Neural cell (in vitro differentiated cells): Measurements from ENCODE around the gene VSIG10. TPM values are rescaled to one million over a fixed set of nuclear protein-coding genes. Genes with fewer than 3 reads are reported as not detected.
A peak's percentile ranks its signal among the peaks of the same experiment; 100 is the strongest.

Experiments used
- H2AFZ ChIP-seq: fragments of 200-600, 300-800 bp; sonication (generic), shearing (Covaris generic); 2 replicates; pipeline ENCODE4 v1.6.0; 2014; ENCODE audit warnings: low read depth, mild to moderate bottlenecking, antibody characterized with exemption, low read length, moderate library complexity
- H3F3A ChIP-seq: fragments of 200-600 bp; shearing (Covaris generic); 2 replicates; pipeline ENCODE4 v1.6.1; 2016; ENCODE audit warnings: mild to moderate bottlenecking, moderate library complexity, mixed read lengths, antibody characterized with exemption, low read length; ENCODE audit not compliant: insufficient read depth, poor library complexity, severe bottlenecking
- H3K27ac ChIP-seq: fragments of 200-600, 300-800 bp; sonication (generic), shearing (Covaris generic); 2 replicates; pipeline ENCODE4 v1.5.1; 2014; ENCODE audit warnings: mild to moderate bottlenecking, low read length, moderate library complexity
- H3K27me3 ChIP-seq: fragments of 300-800, 200-600 bp; sonication (generic), shearing (Covaris generic); 2 replicates; pipeline ENCODE4 v1.6.0; 2014; ENCODE audit warnings: mild to moderate bottlenecking, low read depth, low read length, moderate library complexity; ENCODE audit not compliant: insufficient read depth
- H3K36me3 ChIP-seq: fragments of 300-800, 200-600 bp; sonication (generic), shearing (Covaris generic); 2 replicates; pipeline ENCODE4 v1.5.1; 2014; ENCODE audit warnings: mild to moderate bottlenecking, antibody characterized with exemption, low read length, moderate library complexity; ENCODE audit not compliant: insufficient read depth
- H3K4me2 ChIP-seq: fragments of 300-800, 200-600 bp; sonication (generic), shearing (Covaris generic); 2 replicates; pipeline ENCODE4 v1.6.0; 2014; ENCODE audit warnings: mild to moderate bottlenecking, low read length
- H3K4me3 ChIP-seq: fragments of 300-800, 200-600 bp; sonication (generic), shearing (Covaris generic); 2 replicates; pipeline ENCODE4 v1.5.1; 2014; ENCODE audit warnings: mild to moderate bottlenecking, low read length, moderate library complexity
- H3K79me2 ChIP-seq: fragments of 200-600 bp; shearing (Covaris generic); replicated peaks from 2 replicates; pipeline ENCODE4 v1.6.0; 2014; ENCODE audit warnings: mild to moderate bottlenecking, low read length, moderate library complexity; ENCODE audit not compliant: insufficient read depth
- H3K9ac ChIP-seq: fragments of 300-800, 200-600 bp; sonication (generic), shearing (Covaris generic); 2 replicates; pipeline ENCODE4 v1.6.1; 2016; ENCODE audit warnings: mild to moderate bottlenecking, low read length, mixed read lengths
- H3K9me2 ChIP-seq: fragments of 200-600 bp; shearing (Covaris generic); 2 replicates; pipeline ENCODE4 v1.6.1; 2016; ENCODE audit warnings: mild to moderate bottlenecking, low read length, mixed read lengths; ENCODE audit not compliant: insufficient read depth
- H3K9me3 ChIP-seq: fragments of 200-600, 300-800 bp; sonication (generic), shearing (Covaris generic); 2 replicates; pipeline ENCODE4 v1.6.1; 2016; ENCODE audit warnings: mild to moderate bottlenecking, mixed run types, low read length, moderate library complexity, mixed read lengths
- H4K20me1 ChIP-seq: fragments of 200-600 bp; shearing (Covaris generic); 2 replicates; pipeline ENCODE4 v1.6.1; 2016; ENCODE audit warnings: mild to moderate bottlenecking, mixed run types; ENCODE audit not compliant: insufficient read depth
- EP300 ChIP-seq: fragments of 450-650 bp; conservative IDR thresholded peaks from 2 replicates; pipeline ENCODE4 v1.6.1; 2014; ENCODE audit warnings: antibody characterized with exemption, mild to moderate bottlenecking, moderate library complexity; ENCODE audit not compliant: poor library complexity, severe bottlenecking
- EZH2 ChIP-seq: fragments of 200-600, 300-800 bp; shearing (Covaris generic), sonication (generic); IDR thresholded peaks from 2 replicates; pipeline ENCODE4 v1.6.1; 2014; ENCODE audit warnings: antibody characterized with exemption, low read length, borderline replicate concordance, mild to moderate bottlenecking; ENCODE audit not compliant: insufficient read depth, poor library complexity, severe bottlenecking
- MXI1 ChIP-seq: fragments of 450-650 bp; conservative IDR thresholded peaks from 2 replicates; pipeline ENCODE4 v1.6.1; 2014; ENCODE audit warnings: antibody characterized with exemption, mild to moderate bottlenecking; ENCODE audit not compliant: poor library complexity, severe bottlenecking
- POLR2AphosphoS5 ChIP-seq: IDR thresholded peaks from 2 replicates; pipeline ENCODE4 v1.6.1; 2012
- RAD21 ChIP-seq: fragments of 450-650 bp; conservative IDR thresholded peaks from 2 replicates; pipeline ENCODE4 v1.6.1; 2014; ENCODE audit warnings: antibody characterized with exemption, mild to moderate bottlenecking, moderate library complexity
- SMC3 ChIP-seq: fragments of 450-650 bp; conservative IDR thresholded peaks from 2 replicates; pipeline ENCODE4 v1.6.1; 2014; ENCODE audit warnings: antibody characterized with exemption, mild to moderate bottlenecking, moderate library complexity; ENCODE audit not compliant: poor library complexity
- TAF1 ChIP-seq: IDR thresholded peaks from 2 replicates; pipeline ENCODE4 v1.6.1; 2012; ENCODE audit warnings: low read depth
- polyA plus RNA-seq: library from polyadenylated mRNA; depleted of rRNA; stranded (reverse); fragments of >200 nt; gene quantifications from 2 replicates; pipeline ENCODE4 v1.2.3, GENCODE V29; 2014
- TF ChIP-seq, protein P1 (sequence below): fragments of 450-650 bp; IDR thresholded peaks from 2 replicates; pipeline ENCODE4 v1.5.1; 2014; ENCODE audit warnings: antibody characterized with exemption, mild to moderate bottlenecking, moderate library complexity; ENCODE audit not compliant: poor library complexity, severe bottlenecking
- TF ChIP-seq, protein P2 (sequence below): IDR thresholded peaks from 2 replicates; pipeline ENCODE4 v1.6.1; 2012; ENCODE audit warnings: borderline replicate concordance

Gene VSIG10
- polyA plus RNA-seq, 1 donor from 2014 or later = 2.0 TPM

DNA sequence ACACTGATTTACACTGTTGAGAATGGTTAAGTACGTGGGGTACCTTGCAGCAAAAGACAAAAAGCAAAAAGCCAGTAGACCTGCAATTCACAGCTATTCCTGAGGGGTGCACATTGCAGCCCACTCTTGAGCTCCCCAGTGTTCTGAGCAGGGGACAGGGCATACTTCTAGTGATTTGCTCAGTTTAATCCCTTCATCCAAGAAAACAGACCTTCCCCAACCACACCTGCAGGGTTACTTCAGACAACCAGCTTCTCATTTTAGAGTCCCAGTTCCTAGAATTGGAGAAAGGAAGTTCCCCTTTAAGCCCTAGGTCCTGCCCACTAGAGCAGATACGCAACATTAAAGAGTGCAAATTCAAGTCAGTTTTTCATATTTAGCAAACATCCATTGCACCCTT lies 39.2 kb downstream of the VSIG10 start:
- no peaks in the 10 kb centered on the region for H3K9me2 ChIP-seq
- no peak overlapping the region for H3K4me3 ChIP-seq
- no peaks in the 10 kb centered on the region for H3F3A ChIP-seq
- no peak overlapping the region for H3K27ac ChIP-seq
- H4K20me1 ChIP-seq = no peaks in the 10 kb centered on the region
- H2AFZ ChIP-seq = no peak overlapping the region
- no peak overlapping the region for H3K9ac ChIP-seq
- H3K36me3 ChIP-seq = no peaks in the 10 kb centered on the region
- H3K27me3 ChIP-seq = no peaks in the 10 kb centered on the region
- TF ChIP-seq, protein P1, sequence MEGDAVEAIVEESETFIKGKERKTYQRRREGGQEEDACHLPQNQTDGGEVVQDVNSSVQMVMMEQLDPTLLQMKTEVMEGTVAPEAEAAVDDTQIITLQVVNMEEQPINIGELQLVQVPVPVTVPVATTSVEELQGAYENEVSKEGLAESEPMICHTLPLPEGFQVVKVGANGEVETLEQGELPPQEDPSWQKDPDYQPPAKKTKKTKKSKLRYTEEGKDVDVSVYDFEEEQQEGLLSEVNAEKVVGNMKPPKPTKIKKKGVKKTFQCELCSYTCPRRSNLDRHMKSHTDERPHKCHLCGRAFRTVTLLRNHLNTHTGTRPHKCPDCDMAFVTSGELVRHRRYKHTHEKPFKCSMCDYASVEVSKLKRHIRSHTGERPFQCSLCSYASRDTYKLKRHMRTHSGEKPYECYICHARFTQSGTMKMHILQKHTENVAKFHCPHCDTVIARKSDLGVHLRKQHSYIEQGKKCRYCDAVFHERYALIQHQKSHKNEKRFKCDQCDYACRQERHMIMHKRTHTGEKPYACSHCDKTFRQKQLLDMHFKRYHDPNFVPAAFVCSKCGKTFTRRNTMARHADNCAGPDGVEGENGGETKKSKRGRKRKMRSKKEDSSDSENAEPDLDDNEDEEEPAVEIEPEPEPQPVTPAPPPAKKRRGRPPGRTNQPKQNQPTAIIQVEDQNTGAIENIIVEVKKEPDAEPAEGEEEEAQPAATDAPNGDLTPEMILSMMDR = peak; percentile 36
- no peak for TF ChIP-seq EZH2
- TF ChIP-seq, protein P2, sequence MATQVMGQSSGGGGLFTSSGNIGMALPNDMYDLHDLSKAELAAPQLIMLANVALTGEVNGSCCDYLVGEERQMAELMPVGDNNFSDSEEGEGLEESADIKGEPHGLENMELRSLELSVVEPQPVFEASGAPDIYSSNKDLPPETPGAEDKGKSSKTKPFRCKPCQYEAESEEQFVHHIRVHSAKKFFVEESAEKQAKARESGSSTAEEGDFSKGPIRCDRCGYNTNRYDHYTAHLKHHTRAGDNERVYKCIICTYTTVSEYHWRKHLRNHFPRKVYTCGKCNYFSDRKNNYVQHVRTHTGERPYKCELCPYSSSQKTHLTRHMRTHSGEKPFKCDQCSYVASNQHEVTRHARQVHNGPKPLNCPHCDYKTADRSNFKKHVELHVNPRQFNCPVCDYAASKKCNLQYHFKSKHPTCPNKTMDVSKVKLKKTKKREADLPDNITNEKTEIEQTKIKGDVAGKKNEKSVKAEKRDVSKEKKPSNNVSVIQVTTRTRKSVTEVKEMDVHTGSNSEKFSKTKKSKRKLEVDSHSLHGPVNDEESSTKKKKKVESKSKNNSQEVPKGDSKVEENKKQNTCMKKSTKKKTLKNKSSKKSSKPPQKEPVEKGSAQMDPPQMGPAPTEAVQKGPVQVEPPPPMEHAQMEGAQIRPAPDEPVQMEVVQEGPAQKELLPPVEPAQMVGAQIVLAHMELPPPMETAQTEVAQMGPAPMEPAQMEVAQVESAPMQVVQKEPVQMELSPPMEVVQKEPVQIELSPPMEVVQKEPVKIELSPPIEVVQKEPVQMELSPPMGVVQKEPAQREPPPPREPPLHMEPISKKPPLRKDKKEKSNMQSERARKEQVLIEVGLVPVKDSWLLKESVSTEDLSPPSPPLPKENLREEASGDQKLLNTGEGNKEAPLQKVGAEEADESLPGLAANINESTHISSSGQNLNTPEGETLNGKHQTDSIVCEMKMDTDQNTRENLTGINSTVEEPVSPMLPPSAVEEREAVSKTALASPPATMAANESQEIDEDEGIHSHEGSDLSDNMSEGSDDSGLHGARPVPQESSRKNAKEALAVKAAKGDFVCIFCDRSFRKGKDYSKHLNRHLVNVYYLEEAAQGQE = no peak
- TF ChIP-seq TAF1 = no peak
- peaks cover 16% of the 10 kb centered on the region for H3K79me2 ChIP-seq
- H3K9me3 ChIP-seq = no peaks in the 10 kb centered on the region
- H3K4me2 ChIP-seq = no peak overlapping the region

DNA sequence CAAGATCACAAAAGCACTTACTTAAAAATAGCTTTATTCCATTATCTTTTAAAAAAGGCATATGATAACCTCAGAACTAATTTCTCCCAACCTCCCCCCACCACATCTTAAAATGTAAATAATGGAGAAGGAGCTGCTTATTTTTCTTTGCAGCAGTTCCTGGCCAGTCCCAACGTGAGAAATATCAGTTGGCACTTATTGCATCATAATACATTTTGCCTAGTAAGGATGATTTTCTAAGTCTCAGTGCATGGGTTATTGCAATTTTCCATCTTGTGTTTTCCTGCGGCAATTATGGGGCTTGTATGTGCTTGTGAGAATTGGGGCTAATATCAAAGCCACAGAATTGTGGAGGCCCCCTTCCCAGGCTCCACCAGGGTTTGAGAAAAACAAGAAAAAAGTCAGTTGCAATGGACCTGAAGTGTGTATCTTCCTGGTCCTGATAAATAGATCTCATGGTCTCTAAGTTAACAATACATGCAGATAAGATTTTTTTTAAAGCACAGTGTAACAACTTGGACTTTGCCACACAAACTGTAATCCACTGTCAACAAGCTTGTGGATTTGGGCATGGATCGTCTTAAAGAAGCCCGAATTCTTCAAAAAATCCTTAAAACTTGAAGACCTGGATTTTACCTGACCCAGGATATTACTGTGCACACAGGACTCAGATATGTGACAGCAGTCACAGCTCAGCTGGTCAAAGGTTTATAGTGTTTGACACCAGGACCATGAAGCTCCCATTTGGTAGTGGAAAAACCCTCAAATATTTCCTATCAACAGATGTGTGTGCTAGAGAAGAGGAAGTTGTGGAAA lies 40.0 kb downstream of the VSIG10 start:
- no peak overlapping the region for H3K4me2 ChIP-seq
- no peak overlapping the region for H2AFZ ChIP-seq
- no peaks in the 10 kb centered on the region for H3F3A ChIP-seq
- H3K4me3 ChIP-seq = peak overlapping the region; percentile 90
- H3K27me3 ChIP-seq = no peaks in the 10 kb centered on the region
- H4K20me1 ChIP-seq = no peaks in the 10 kb centered on the region
- no peak overlapping the region for H3K27ac ChIP-seq
- no peaks in the 10 kb centered on the region for H3K9me2 ChIP-seq
- H3K36me3 ChIP-seq = no peaks in the 10 kb centered on the region
- peaks cover 24% of the 10 kb centered on the region for H3K79me2 ChIP-seq
- no peak overlapping the region for H3K9ac ChIP-seq
- no peaks in the 10 kb centered on the region for H3K9me3 ChIP-seq
- TF ChIP-seq RAD21 (no peak), EP300 (no peak), TAF1 (no peak), SMC3 (no peak), EZH2 (no peak), MXI1 (no peak), POLR2AphosphoS5 (no peak)
- TF ChIP-seq, protein P1 = no peak
- TF ChIP-seq, protein P2 = no peak
